Natural killer cell (primary cell): ENCODE measurements around the gene SZRD1. TPM values are rescaled to one million over a fixed set of nuclear protein-coding genes. Genes with fewer than 3 reads are reported as not detected.

Experiments
- ATAC-seq, 3 donors: fragments of 150-1000 bp in 2 of 3; fragments of 200-7000 bp in 1 of 3; cut with Tn5 transposase; 1 replicate in 1 of 3; 2 replicates in 2 of 3; pipeline ENCODE4 v1.10.0; 2021; ENCODE audit warnings: mild to moderate bottlenecking in 2 of 3, moderate library complexity in 2 of 3
- DNase-seq, 2 donors: peaks; one replicate each; pipeline versions ENCODE4 v3.0.0 to v3.0.0-alpha.2; 2013 to 2021; ENCODE audit warnings: mixed read lengths in 1 of 2
- H3K27ac ChIP-seq: one replicate; pipeline ENCODE4 v1.5.1; 2013; ENCODE audit warnings: mild to moderate bottlenecking, low read length
- H3K27me3 ChIP-seq: one replicate; pipeline ENCODE4 v1.6.1; 2013; ENCODE audit warnings: low read length; ENCODE audit not compliant: control insufficient read depth, insufficient read depth
- H3K36me3 ChIP-seq: one replicate; pipeline ENCODE4 v1.6.1; 2013; ENCODE audit warnings: low read length; ENCODE audit not compliant: control insufficient read depth, insufficient read depth
- H3K4me1 ChIP-seq: one replicate; pipeline ENCODE4 v1.6.1; 2013; ENCODE audit warnings: low read length; ENCODE audit not compliant: control insufficient read depth, insufficient read depth
- H3K4me3 ChIP-seq: one replicate; pipeline ENCODE4 v1.5.1; 2013; ENCODE audit warnings: low read length
- H3K9me3 ChIP-seq: one replicate; pipeline ENCODE4 v1.6.1; 2013; ENCODE audit warnings: low read length; ENCODE audit not compliant: control insufficient read depth, insufficient read depth
- H3K27ac Mint-ChIP-seq, 2 donors: one replicate each; pipeline ENCODE4 v1.8.0; 2022; ENCODE audit warnings: mild to moderate bottlenecking in 2 of 2, mixed read lengths in 2 of 2, moderate library complexity in 1 of 2
- H3K27me3 Mint-ChIP-seq, 2 donors: one replicate each; pipeline ENCODE4 v1.8.0; 2022; ENCODE audit warnings: low read depth in 2 of 2, mixed read lengths in 2 of 2
- H3K36me3 Mint-ChIP-seq: one replicate; pipeline ENCODE4 v1.8.0; 2022; ENCODE audit warnings: mixed read lengths
- H3K4me1 Mint-ChIP-seq, 2 donors: one replicate each; pipeline ENCODE4 v1.8.0; 2022; ENCODE audit warnings: mixed read lengths in 2 of 2
- H3K4me3 Mint-ChIP-seq: one replicate; pipeline ENCODE4 v1.8.0; 2022; ENCODE audit warnings: mild to moderate bottlenecking, moderate library complexity, mixed read lengths
- H3K9me3 Mint-ChIP-seq, 2 donors: one replicate each; pipeline ENCODE4 v1.8.0; 2022; ENCODE audit warnings: mixed read lengths in 2 of 2
- CTCF ChIP-seq: fragments of 200-600 bp; IDR thresholded peaks from one replicate; pipeline ENCODE4 v1.8.0; 2022; ENCODE audit warnings: antibody characterized with exemption
- WGBS: methylation state at CpG from one replicate; pipeline ENCODE4 v1.1.7; 2013; ENCODE audit warnings: missing lambda C conversion rate; ENCODE audit not compliant: insufficient coverage; 5-methylcytosine and 5-hydroxymethylcytosine counted together
- intact Hi-C: fragments of 100-400 bp; cut with micrococcal nuclease; formaldehyde crosslinking; loops from one replicate; pipeline ENCODE4 v1.14.2; 2022
- total RNA-seq, 4 donors: library from RNA; stranded (reverse); fragments of 120-200 nt in 1 of 4; gene quantifications; one replicate each; pipeline versions ENCODE4 v1.2.3 to v1.2.4, GENCODE V29; 2013 to 2022

SZRD1 gene
- total RNA-seq, 3 donors from 2014 or later (not counting 1 experiment from before 2014, with no cell fraction given) = 170 to 187 (median 177) TPM

- 94% methylated on average over 7 of the region's 10 CpGs for WGBS
- DNase-seq (no peak), ATAC-seq (no peak)
- intact Hi-C loops = no loop called here
- Histone ChIP-seq H3K27me3 (no peaks in the 10 kb centered on the region), H3K27ac (no peak overlapping the region), H3K9me3 (no peaks in the 10 kb centered on the region), H3K36me3 (peaks cover 64% of the 10 kb centered on the region), H3K4me3 (no peak overlapping the region), H3K4me1 (peaks cover 25% of the 10 kb centered on the region)
- Mint-ChIP-seq H3K27me3 (no peaks in the 10 kb centered on the region), H3K36me3 (peaks cover 12% of the 10 kb centered on the region), H3K27ac (no peak overlapping the region), H3K4me1 (peaks cover 22 to 31% of the 10 kb centered on the region in 2 donors), H3K4me3 (no peak overlapping the region), H3K9me3 (no peaks in the 10 kb centered on the region)
- no peak for TF ChIP-seq CTCF
These were observed 79.1 kb downstream of the SZRD1 start for GRCh38 chr1:16446116-16446515.

- H3K27ac ChIP-seq = no peak overlapping the region
- intact Hi-C loops = no loop called here
- 97% methylated on average over 9 of the region's 9 CpGs for WGBS
- no peaks in the 10 kb centered on the region for H3K9me3 Mint-ChIP-seq
- H3K4me3 Mint-ChIP-seq = no peak overlapping the region
- DNase-seq (no peak), ATAC-seq (no peak)
- H3K36me3 Mint-ChIP-seq = peaks cover 12% of the 10 kb centered on the region
- H3K4me1 Mint-ChIP-seq = peaks cover 15 to 31% of the 10 kb centered on the region in 2 donors
- H3K27ac Mint-ChIP-seq = peak overlapping the region in 1 of 2 donors; percentile 9
- no peaks in the 10 kb centered on the region for H3K27me3 Mint-ChIP-seq
- H3K36me3 ChIP-seq = peaks cover 74% of the 10 kb centered on the region
- no peak overlapping the region for H3K4me3 ChIP-seq
- peaks cover 10% of the 10 kb centered on the region for H3K4me1 ChIP-seq
- no peaks in the 10 kb centered on the region for H3K9me3 ChIP-seq
- no peaks in the 10 kb centered on the region for H3K27me3 ChIP-seq
- TF ChIP-seq CTCF = no peak
These were observed 80.6 kb downstream of the SZRD1 start for GRCh38 chr1:16447641-16448040.

Other genes with a start within 250 kb of the SZRD1 start
- gene EPHA2, start 211.2 kb upstream of the SZRD1 start, total RNA-seq = under 1 TPM in 1 of 3 donors, not detected in 2; 0.13 TPM
- 10 to 100 TPM; 14.6 to 18.9 (median 15.8) TPM for gene ARHGEF19, start 154.6 kb upstream of the SZRD1 start, total RNA-seq
- 10 to 100 TPM in 1 of 3 donors, 1 to 10 TPM in 2; 7.6 to 10.8 (median 8.3) TPM for gene CPLANE2, start 130.1 kb upstream of the SZRD1 start, total RNA-seq
- gene FBXO42, start 14.8 kb upstream of the SZRD1 start, total RNA-seq = 10 to 100 TPM; 19.5 to 24.5 (median 24.1) TPM
- under 1 TPM; 0.35 to 0.55 (median 0.36) TPM for gene SPATA21, start 70.2 kb downstream of the SZRD1 start, total RNA-seq
- 10 to 100 TPM; 62.1 to 73.1 (median 73.0) TPM for gene NECAP2, start 73.5 kb downstream of the SZRD1 start, total RNA-seq
- gene RNU1-1, start 147.0 kb downstream of the SZRD1 start, total RNA-seq = 1,000 to 10,000 TPM; 2,937 to 3,261 (median 3,038) TPM
- gene NBPF1, start 246.3 kb downstream of the SZRD1 start, total RNA-seq = 10 to 100 TPM; 18.4 to 26.0 (median 22.8) TPM